HG02981 (cell line): ENCODE data around the gene WDR53.
"Not testable (repeated sequence)": the region's sequence is repeated elsewhere in the genome, so short reads cannot be mapped to it uniquely, and the experiment has no call there.

Experiments used
- ATAC-seq: cut with Tn5 transposase; IDR thresholded peaks from one replicate; pipeline ENCODE4 v1.9.1; 2021; ENCODE audit warnings: mild to moderate bottlenecking, moderate library complexity; ENCODE audit not compliant: unreplicated experiment

Gene WDR53

GRCh38 chr3:196518966-196519717 is 49.2 kb downstream of the WDR53 start:
- ATAC-seq: no peak

- ATAC-seq: no peak
These were observed 50.4 kb downstream of the WDR53 start for GRCh38 chr3:196517919-196518318.

- ATAC-seq: no peak
These were observed 51.1 kb downstream of the WDR53 start for GRCh38 chr3:196517162-196517800.

- no peak for ATAC-seq
These were observed 53.3 kb downstream of the WDR53 start, which contains the start of gene SMCO1 for GRCh38 chr3:196514913-196515621. Gene SMCO1, minus strand, starts transcription at chr3:196515346. Its CDS starts 137 bp downstream, at chr3:196515209.

- ATAC-seq: no peak
These were observed 54.0 kb downstream of the WDR53 start for GRCh38 chr3:196514350-196514716.

- ATAC-seq: no peak
These were observed 54.5 kb downstream of the WDR53 start for GRCh38 chr3:196513697-196514349.

- not testable (repeated sequence) for ATAC-seq
These were observed 56.5 kb downstream of the WDR53 start for GRCh38 chr3:196511646-196512425.

GRCh38 chr3:196511108-196511507 is 57.2 kb downstream of the WDR53 start:
- ATAC-seq: not testable (repeated sequence)

- ATAC-seq: no peak
These were observed 61.7 kb downstream of the WDR53 start for GRCh38 chr3:196506687-196507086.

GRCh38 chr3:196504556-196504955 is 63.8 kb downstream of the WDR53 start:
- no peak for ATAC-seq
